ENCODE results near the gene CHCHD10. TPM values are rescaled to one million over a fixed set of nuclear protein-coding genes. Genes with fewer than 3 reads are reported as not detected.

The CHCHD10 gene
- polyA plus RNA-seq, 1 of the 3 experiments (the other 2 are of a cell fraction), result 70.1 TPM

GRCh38 chr22:23744485-23744884 lies 23.3 kb downstream of the CHCHD10 start:
- Histone ChIP-seq H4K20me1 (ENCODE audit: insufficient read depth) (no peaks in the 10 kb centered on the region), H3K4me3 (ENCODE audit: low read depth in 2 of 2, low read length in 1 of 2) (no peak overlapping the region), H3K27me3 (ENCODE audit: insufficient read depth) (no peaks in the 10 kb centered on the region), H3K4me2 (no peak overlapping the region), H3K27ac (ENCODE audit: low read depth in 2 of 2, low read length in 1 of 2) (no peak overlapping the region), H2AFZ (ENCODE audit: low read depth) (no peak overlapping the region), H3K9me3 (no peaks in the 10 kb centered on the region), H3K9me2 (no peaks in the 10 kb centered on the region), H3K9ac (no peak overlapping the region), H3K79me2 (ENCODE audit: insufficient read depth) (peaks cover 25% of the 10 kb centered on the region), H3K4me1 (ENCODE audit: control insufficient read depth in 1 of 2, insufficient read depth in 2 of 2, low read depth in 1 of 2, low read length in 1 of 2) (no peaks in the 10 kb centered on the region), H3F3A (replicated peaks; ENCODE audit: insufficient read depth) (no peaks in the 10 kb centered on the region), H3K36me3 (replicated peaks in 1 of 2; ENCODE audit: control insufficient read depth in 1 of 2, insufficient read depth in 2 of 2, low read length in 1 of 2) (peaks cover 8 to 32% of the 10 kb centered on the region in 2 experiments)
- ChIA-PET CTCF (interaction anchor here (0.6 to 1.6 kb wide), 3 partner anchors 23 to 105 kb away, joined by 3 to 7 read pairs (median 3); partner anchors contain the start of gene CHCHD10), POLR2A (no interaction called here)
- WGBS (ENCODE audit: low lambda C conversion rate), result 100% methylated on average over 4 of the region's 14 CpGs
- no peak for DNase-seq
- TF ChIP-seq MXI1 (IDR thresholded peaks at IDR 0.05; ENCODE audit: low read depth, low read length) (no peak), CHD2 (IDR thresholded peaks at IDR 0.05; ENCODE audit: low read length, partially characterized antibody) (no peak), MEF2A (IDR thresholded peaks at IDR 0.05; ENCODE audit: borderline replicate concordance, low read depth) (no peak), POLR2AphosphoS5 (IDR thresholded peaks at IDR 0.05; ENCODE audit: low read depth, low read length) (no peak), EZH2phosphoT487 (IDR thresholded peaks at IDR 0.05; ENCODE audit: borderline replicate concordance, low read depth) (no peak), FOXM1 (IDR thresholded peaks at IDR 0.05; ENCODE audit: low read depth) (no peak), TCF12 (IDR thresholded peaks at IDR 0.05) (no peak), ELF1 (IDR thresholded peaks at IDR 0.05) (no peak), EP300 (IDR thresholded peaks at IDR 0.05; ENCODE audit: borderline replicate concordance in 1 of 2, low read depth in 1 of 2, low read length in 1 of 2) (no peak), GATA2 (CRISPR knock-in tag; IDR thresholded peaks at IDR 0.05) (no peak), SMC3 (IDR thresholded peaks at IDR 0.05; ENCODE audit: low read depth, low read length) (no peak), RFX5 (IDR thresholded peaks at IDR 0.05; ENCODE audit: low read length) (no peak), RAD21 (IDR thresholded peaks at IDR 0.05; ENCODE audit: low read length) (no peak)
- TF ChIP-seq, protein P1, sequence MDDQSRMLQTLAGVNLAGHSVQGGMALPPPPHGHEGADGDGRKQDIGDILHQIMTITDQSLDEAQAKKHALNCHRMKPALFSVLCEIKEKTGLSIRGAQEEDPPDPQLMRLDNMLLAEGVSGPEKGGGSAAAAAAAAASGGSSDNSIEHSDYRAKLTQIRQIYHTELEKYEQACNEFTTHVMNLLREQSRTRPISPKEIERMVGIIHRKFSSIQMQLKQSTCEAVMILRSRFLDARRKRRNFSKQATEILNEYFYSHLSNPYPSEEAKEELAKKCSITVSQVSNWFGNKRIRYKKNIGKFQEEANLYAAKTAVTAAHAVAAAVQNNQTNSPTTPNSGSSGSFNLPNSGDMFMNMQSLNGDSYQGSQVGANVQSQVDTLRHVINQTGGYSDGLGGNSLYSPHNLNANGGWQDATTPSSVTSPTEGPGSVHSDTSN (IDR thresholded peaks at IDR 0.05), result no peak
- TF ChIP-seq, protein P2, sequence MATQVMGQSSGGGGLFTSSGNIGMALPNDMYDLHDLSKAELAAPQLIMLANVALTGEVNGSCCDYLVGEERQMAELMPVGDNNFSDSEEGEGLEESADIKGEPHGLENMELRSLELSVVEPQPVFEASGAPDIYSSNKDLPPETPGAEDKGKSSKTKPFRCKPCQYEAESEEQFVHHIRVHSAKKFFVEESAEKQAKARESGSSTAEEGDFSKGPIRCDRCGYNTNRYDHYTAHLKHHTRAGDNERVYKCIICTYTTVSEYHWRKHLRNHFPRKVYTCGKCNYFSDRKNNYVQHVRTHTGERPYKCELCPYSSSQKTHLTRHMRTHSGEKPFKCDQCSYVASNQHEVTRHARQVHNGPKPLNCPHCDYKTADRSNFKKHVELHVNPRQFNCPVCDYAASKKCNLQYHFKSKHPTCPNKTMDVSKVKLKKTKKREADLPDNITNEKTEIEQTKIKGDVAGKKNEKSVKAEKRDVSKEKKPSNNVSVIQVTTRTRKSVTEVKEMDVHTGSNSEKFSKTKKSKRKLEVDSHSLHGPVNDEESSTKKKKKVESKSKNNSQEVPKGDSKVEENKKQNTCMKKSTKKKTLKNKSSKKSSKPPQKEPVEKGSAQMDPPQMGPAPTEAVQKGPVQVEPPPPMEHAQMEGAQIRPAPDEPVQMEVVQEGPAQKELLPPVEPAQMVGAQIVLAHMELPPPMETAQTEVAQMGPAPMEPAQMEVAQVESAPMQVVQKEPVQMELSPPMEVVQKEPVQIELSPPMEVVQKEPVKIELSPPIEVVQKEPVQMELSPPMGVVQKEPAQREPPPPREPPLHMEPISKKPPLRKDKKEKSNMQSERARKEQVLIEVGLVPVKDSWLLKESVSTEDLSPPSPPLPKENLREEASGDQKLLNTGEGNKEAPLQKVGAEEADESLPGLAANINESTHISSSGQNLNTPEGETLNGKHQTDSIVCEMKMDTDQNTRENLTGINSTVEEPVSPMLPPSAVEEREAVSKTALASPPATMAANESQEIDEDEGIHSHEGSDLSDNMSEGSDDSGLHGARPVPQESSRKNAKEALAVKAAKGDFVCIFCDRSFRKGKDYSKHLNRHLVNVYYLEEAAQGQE (IDR thresholded peaks at IDR 0.05; ENCODE audit: low read depth, low read length), result no peak
